Gastroesophageal sphincter (tissue), 4 donors: Measurements from ENCODE around the gene TM9SF2. TPM values are rescaled to one million over a fixed set of nuclear protein-coding genes. Genes with fewer than 3 reads are reported as not detected.
"Not testable (repeated sequence)": the region's sequence is repeated elsewhere in the genome, so short reads cannot be mapped to it uniquely, and the experiment has no call there.

Source experiments
- ATAC-seq: fragments of 150-250 bp; one replicate; pipeline ENCODE4 v1.9.1; 2016; ENCODE audit warnings: mild to moderate bottlenecking, moderate library complexity
- H3K27ac ChIP-seq, 4 donors: fragments of 200-600 bp; sonication (generic) in 3 of 4; 1 replicate in 3 of 4; 2 replicates in 1 of 4; pipeline ENCODE4 v1.5.1; 2016 to 2019
- H3K27me3 ChIP-seq: fragments of 200-600 bp; sonication (generic); one replicate; pipeline ENCODE4 v1.5.1; 2019
- H3K36me3 ChIP-seq, 2 donors: fragments of 200-600 bp; sonication (generic); one replicate each; pipeline ENCODE4 v1.5.1; 2019; ENCODE audit warnings: control low read depth in 1 of 2
- H3K4me1 ChIP-seq, 3 donors: fragments of 200-600 bp; sonication (generic); 1 replicate in 2 of 3; 2 replicates in 1 of 3; pipeline ENCODE4 v1.5.1; 2016 to 2019; ENCODE audit warnings: control low read depth in 2 of 3
- H3K4me3 ChIP-seq, 2 donors: fragments of 200-600 bp; sonication (generic); one replicate each; pipeline ENCODE4 v1.5.1; 2019; ENCODE audit warnings: mild to moderate bottlenecking in 1 of 2, moderate library complexity in 1 of 2
- H3K9me3 ChIP-seq, 3 donors: fragments of 200-600 bp; sonication (generic); one replicate each; pipeline ENCODE4 v1.5.1; 2017 to 2019; ENCODE audit warnings: control low read depth in 2 of 3
- EP300 ChIP-seq: sonication (generic); formaldehyde crosslinking; IDR thresholded peaks from one replicate; pipeline ENCODE4 v1.6.1; 2017; ENCODE audit warnings: antibody characterized with exemption, mild to moderate bottlenecking
- POLR2A ChIP-seq, 2 donors: fragments of 450-650 bp; IDR thresholded peaks; one replicate each; pipeline ENCODE4 v1.6.1; 2017; ENCODE audit warnings: antibody characterized with exemption in 2 of 2, mild to moderate bottlenecking in 2 of 2, moderate library complexity in 1 of 2
- POLR2AphosphoS5 ChIP-seq: sonication (generic); formaldehyde crosslinking; IDR thresholded peaks from one replicate; pipeline ENCODE4 v1.6.1; 2017; ENCODE audit warnings: antibody characterized with exemption
- WGBS, 2 donors: methylation state at CpG; one replicate each; pipeline ENCODE4 v1.1.5; 2018; ENCODE audit warnings: low coverage in 1 of 2; 5-methylcytosine and 5-hydroxymethylcytosine counted together
- total RNA-seq, 4 donors: library from RNA; depleted of rRNA; stranded (reverse); fragments of >200 nt; gene quantifications; one replicate each; pipeline ENCODE4 v1.1.0, GENCODE V29; 2016
- TF ChIP-seq, protein P1 (sequence below), 4 experiments: fragments of 200-600 bp in 2 of 4; fragments of 450-650 bp in 2 of 4; sonication (generic) in 1 of 4; IDR thresholded peaks; one replicate each; pipeline ENCODE4 v1.5.1; 2017 to 2019; ENCODE audit warnings: antibody characterized with exemption in 4 of 4, mild to moderate bottlenecking in 2 of 4, moderate library complexity in 2 of 4

TM9SF2 gene, protein sequence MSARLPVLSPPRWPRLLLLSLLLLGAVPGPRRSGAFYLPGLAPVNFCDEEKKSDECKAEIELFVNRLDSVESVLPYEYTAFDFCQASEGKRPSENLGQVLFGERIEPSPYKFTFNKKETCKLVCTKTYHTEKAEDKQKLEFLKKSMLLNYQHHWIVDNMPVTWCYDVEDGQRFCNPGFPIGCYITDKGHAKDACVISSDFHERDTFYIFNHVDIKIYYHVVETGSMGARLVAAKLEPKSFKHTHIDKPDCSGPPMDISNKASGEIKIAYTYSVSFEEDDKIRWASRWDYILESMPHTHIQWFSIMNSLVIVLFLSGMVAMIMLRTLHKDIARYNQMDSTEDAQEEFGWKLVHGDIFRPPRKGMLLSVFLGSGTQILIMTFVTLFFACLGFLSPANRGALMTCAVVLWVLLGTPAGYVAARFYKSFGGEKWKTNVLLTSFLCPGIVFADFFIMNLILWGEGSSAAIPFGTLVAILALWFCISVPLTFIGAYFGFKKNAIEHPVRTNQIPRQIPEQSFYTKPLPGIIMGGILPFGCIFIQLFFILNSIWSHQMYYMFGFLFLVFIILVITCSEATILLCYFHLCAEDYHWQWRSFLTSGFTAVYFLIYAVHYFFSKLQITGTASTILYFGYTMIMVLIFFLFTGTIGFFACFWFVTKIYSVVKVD
- 100 to 1,000 TPM in 1 of 4 donors, 10 to 100 TPM in 3; 63.9 to 114 (median 71.7) TPM for total RNA-seq

DNA sequence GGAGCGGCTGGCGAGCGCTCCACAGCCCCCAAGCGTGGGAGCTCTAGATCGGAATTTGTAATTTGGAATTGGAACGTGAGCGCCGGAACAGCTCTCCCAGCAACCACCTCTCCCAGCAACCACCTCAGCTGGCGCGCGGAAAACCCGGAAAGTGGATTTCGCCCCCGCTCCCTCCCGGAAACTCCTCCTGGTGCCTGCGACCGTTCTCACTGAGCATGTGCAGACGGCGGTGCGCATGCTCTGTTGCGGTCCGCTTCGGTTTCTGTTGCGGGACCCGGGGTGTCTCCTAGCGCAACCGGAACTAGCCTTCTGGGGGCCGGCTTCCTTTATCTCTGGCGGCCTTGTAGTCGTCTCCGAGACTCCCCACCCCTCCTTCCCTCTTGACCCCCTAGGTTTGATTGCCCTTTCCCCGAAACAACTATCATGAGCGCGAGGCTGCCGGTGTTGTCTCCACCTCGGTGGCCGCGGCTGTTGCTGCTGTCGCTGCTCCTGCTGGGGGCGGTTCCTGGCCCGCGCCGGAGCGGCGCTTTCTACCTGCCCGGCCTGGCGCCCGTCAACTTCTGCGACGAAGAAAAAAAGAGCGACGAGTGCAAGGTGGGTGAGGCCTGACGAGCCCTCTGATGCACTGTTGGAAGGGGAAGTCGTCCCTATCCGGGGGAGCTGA is at the start of gene TM9SF2:
TSS of gene TM9SF2 (plus strand) at position 289 of the 664 bp plus-strand sequence. CDS start at position 424, 135 bp downstream.
- ATAC-seq, result peak; percentile 88
- peak within 1 kb of the TSS; percentile 79 to 91 for H3K4me3 ChIP-seq
- 0% methylated on average over 6 to 19 of the region's 55 CpGs for WGBS, 2 donors

DNA sequence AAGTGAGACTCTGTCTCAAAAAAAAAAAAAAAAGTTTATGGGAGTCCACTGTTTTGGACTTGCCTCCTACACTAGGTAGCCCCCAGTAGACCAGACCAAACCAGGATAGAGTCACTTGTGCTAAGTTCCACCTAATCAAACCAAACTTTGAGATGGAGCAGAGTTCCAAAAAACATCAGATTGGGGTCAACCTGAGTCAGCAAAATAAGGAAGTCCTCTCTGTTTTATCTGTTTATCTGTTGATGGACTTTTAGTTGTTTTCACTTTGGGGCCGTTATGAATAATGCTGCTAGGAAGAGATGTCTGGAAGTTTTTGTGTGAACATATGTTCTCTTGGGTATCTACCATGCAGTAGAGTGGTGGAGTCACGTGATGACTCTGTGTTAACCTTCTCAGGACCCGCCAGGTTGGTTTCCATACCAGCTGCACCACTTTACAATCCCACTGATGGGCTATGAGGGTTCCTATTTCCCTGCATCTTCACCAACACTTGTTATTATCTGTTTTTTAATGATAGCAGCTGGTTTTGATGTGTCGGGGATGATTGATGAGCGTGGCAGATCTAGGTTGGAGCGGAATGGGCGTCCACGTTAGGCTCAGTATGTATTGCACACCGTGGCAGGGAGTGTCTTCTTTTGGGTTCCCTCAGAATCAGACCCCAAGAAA is 46.6 kb upstream of the TM9SF2 start:
- H3K27me3 ChIP-seq, result no peaks in the 10 kb centered on the region
- 73 to 83% methylated on average over 3 to 9 of the region's 9 CpGs for WGBS, 2 donors
- no peak overlapping the region for H3K27ac ChIP-seq
- ATAC-seq, result no peak
- H3K9me3 ChIP-seq, result peaks cover 0 to 3% (median 0%) of the 10 kb centered on the region in 3 donors
- no peaks in the 10 kb centered on the region for H3K4me1 ChIP-seq
- H3K36me3 ChIP-seq, result no peaks in the 10 kb centered on the region
- TF ChIP-seq, protein P1, sequence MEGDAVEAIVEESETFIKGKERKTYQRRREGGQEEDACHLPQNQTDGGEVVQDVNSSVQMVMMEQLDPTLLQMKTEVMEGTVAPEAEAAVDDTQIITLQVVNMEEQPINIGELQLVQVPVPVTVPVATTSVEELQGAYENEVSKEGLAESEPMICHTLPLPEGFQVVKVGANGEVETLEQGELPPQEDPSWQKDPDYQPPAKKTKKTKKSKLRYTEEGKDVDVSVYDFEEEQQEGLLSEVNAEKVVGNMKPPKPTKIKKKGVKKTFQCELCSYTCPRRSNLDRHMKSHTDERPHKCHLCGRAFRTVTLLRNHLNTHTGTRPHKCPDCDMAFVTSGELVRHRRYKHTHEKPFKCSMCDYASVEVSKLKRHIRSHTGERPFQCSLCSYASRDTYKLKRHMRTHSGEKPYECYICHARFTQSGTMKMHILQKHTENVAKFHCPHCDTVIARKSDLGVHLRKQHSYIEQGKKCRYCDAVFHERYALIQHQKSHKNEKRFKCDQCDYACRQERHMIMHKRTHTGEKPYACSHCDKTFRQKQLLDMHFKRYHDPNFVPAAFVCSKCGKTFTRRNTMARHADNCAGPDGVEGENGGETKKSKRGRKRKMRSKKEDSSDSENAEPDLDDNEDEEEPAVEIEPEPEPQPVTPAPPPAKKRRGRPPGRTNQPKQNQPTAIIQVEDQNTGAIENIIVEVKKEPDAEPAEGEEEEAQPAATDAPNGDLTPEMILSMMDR (IDR thresholded peaks at IDR 0.05), result no peak
- TF ChIP-seq POLR2AphosphoS5 (no peak), POLR2A (IDR thresholded peaks at IDR 0.05) (no peak), EP300 (no peak)
- no peak overlapping the region for H3K4me3 ChIP-seq

More for the DNA sequence above, at the start of gene TM9SF2:
- Histone ChIP-seq H3K27ac (peak within 1 kb of the TSS; percentile 44 to 90 (median 88)), H3K9me3 (no peaks in the 10 kb centered on the region), H3K27me3 (no peaks in the 10 kb centered on the region), H3K4me1 (peaks cover 2 to 69% (median 26%) of the 10 kb centered on the region in 3 donors), H3K36me3 (no peaks in the 10 kb centered on the region)
- peak; percentile 72 for TF ChIP-seq POLR2AphosphoS5
- TF ChIP-seq, protein P1 (IDR thresholded peaks at IDR 0.05), result no peak
- no peak for TF ChIP-seq EP300
- TF ChIP-seq POLR2A (IDR thresholded peaks at IDR 0.05), result peak; percentile 20 to 47

DNA sequence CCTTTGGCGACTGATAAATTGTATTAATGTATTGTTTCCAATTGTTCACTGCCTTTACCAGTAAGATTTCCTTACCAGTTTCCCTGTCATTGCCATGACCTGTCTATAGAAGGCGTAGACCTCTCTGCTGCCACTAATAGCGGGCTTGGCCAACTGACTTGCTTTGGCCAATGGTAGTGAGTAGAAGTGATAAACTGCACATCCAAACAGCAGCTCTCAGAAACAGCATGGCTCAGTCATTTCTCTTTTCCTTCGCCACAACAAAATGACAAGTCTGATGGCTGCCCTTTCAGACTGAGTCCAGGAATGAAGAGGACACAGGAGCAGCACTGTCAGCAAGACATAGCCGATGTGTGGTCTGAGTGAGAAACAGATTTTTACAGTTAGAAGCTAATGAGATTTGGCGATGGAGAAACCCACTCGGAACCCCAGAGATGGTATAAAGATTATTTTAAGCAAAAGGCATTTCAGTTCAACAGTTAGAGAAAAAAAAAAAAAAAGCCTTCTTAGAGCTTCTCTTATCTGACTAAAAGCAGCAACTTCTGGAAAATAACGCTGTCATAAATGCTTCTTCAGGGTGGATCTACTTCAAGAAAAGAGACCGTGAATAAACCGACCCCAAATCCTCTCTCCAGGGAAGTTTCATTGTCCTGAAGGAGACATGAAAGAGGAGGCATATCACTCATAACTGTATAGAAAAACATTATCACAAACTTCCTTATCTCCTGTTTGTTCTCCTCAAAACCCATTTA is 42.0 kb upstream of the TM9SF2 start:
- no peak for ATAC-seq
- H3K4me1 ChIP-seq, result no peaks in the 10 kb centered on the region
- no peaks in the 10 kb centered on the region for H3K27me3 ChIP-seq
- peaks cover 0 to 3% (median 0%) of the 10 kb centered on the region in 3 donors for H3K9me3 ChIP-seq
- 75 to 77% methylated on average over 6 to 9 of the region's 10 CpGs for WGBS, 2 donors
- TF ChIP-seq, protein P1 (IDR thresholded peaks at IDR 0.05), result no peak
- no peak for TF ChIP-seq EP300
- TF ChIP-seq POLR2A (IDR thresholded peaks at IDR 0.05), result no peak
- H3K4me3 ChIP-seq, result no peak overlapping the region
- no peak overlapping the region for H3K27ac ChIP-seq
- H3K36me3 ChIP-seq, result no peaks in the 10 kb centered on the region

DNA sequence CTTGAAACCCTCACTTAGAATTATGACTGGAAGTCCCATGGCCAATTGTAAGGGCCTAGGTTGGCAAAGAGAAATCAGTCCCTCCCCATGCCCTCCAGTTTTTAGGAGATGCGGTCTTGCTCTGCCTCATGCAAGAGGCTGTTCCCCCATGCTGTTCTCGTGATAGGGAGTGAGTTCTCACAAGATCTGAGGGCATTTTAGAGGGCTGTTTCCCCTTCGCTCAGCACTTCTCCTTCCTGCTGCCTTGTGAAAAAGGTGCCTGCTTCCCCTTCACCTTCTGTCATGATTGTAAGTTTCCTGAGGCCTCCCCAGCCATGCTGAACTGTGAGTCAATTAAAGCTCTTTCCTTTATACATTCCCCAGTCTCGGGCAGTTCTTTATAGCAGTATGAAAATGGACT is 40.5 kb upstream of the TM9SF2 start:
- not testable (repeated sequence) for H3K9me3 ChIP-seq, H3K36me3 ChIP-seq, H3K27me3 ChIP-seq, H3K4me1 ChIP-seq, H3K4me3 ChIP-seq, ATAC-seq, H3K27ac ChIP-seq
- 67 to 76% methylated on average over 3 to 4 of the region's 4 CpGs for WGBS, 2 donors
